NCI-H1417 treated with DMSO at 0.1 percent for 48 hours (cell line): ENCODE results near the gene TBC1D22A.

Experiments
- DNase-seq: peaks from one replicate; lab custom pipeline; 2025; lab: John Stamatoyannopoulos, UW

The TBC1D22A gene

DNA sequence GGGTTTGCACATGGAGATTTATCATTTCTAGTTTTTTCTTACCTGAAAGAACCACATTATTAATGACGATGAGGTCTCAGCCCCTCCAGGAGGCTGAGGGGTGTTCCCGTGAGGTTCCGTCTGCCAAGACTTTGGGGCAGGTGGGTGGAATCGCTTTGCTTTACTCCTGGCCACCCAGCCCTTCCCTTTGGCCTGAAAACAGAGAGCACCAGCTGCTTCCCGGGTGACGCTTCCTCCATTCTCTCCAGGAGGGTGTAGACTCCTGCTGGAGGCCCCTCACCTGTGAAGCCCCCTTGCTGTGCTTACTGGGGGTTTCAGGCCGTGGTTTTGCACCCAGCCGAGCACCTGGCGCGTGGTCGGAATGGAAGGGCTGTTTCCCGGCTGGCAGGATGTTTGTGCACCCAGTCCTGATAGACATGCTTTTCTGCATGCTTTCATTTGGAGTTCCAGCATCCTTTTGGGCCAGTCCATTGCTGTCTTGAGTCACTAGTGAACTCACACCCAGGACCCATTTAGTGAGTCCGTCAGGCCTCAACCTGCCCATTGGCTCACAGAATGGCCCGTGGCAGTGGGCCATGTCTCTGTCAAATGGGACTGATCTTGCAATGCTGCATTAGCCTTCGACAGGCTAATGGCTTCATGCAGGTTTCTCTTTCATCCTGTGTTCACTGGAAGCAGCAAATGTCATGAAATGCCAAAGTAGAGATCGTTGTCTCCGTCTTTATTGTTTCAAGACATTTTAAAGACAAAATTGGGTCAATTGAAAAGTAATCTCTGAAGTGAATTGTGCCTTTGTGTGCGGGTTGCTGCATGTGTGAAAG, 360.8 kb downstream of the TBC1D22A start:
- DNase-seq: no peak

DNA sequence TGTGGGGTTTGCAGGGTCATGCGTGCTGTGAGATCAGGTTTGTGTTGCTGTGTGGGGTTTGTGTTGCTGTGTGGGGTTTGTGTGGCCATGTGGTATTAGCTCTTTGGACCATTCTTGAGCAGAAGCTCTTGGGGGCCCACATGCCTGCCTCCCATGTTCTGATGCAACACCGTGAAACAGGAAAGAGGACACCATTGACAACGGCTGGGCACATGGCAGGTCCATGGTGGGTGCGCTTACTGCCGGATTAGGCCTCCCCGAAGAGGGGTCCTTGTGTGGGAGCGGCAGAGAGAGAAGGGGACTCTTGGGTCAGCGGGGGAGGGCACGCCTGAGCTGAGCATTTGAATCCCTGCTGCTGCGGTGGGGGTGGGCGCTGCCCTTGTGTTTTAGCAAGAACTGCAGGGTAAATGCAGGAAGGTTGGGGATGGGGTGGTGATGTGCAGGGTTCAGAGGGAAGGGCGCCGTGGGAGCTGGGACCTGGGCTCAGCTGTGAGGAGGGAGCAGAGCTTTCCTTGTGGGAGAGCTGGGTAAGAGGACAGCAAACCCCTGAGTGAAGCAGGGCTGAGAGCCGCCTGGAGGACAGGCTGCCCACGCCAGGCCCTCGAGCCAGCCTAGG, 361.5 kb downstream of the TBC1D22A start:
- no peak for DNase-seq

DNA sequence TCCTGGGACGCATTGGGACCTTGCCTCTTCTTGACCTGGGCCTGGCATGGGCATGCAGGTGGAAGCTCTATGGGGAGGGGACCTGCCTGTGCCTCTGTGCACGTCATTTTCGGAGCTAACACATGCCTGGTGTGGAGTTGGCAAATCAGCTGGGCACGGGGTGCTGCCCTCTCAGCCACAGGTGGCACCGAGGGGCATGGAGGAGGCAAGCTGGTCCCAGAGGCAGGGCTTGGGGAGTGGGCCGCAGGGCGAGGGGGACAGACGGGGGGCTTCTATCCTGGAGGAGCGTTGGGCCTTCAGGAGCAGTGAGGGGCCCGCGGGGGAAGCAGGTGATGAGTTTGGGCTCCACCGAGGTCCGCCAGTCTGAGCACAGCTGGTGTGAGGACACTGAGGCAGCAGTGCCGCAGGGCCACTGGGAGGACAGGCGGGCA, 362.0 kb downstream of the TBC1D22A start:
- DNase-seq: no peak

DNA sequence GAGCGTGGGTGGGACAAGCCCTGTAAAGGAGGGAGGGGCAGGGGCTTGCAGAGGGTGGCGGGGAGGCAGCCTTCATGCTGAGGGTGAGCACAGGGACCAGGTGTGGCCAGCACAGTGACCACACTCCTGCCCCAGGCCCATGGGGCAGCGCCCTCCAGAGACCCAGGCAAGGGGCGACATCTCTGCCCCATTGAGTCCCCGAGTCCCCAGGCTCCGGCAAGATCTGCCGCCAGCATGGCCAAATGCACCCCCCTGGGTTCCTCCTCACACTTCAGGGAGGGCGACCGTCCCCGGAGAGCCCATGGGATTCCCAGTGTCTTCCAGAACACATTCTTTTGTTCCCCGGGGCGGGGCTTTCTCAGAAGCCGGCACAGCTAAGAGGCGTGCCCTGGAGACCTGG, 362.5 kb downstream of the TBC1D22A start:
- DNase-seq: no peak

DNA sequence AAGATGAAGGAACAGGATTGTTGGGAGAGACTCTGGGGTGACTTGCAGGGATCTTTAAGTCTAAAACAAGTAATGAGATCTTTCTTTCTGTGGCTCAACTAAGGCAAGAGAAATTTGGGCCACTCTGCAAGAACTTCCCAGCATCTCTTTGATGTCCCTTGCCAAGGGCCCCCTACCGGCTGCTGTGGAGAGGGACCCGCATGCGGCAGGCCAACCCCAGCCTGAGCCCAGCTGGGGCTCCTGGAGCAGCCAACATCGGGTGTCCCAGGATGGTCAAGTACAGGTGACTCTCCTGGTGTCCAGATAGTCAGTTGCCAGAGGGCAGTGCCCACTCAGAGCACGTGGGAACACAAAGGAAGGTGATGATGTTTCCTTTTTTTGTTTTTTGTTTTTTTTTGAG, 363.2 kb downstream of the TBC1D22A start:
- no peak for DNase-seq

DNA sequence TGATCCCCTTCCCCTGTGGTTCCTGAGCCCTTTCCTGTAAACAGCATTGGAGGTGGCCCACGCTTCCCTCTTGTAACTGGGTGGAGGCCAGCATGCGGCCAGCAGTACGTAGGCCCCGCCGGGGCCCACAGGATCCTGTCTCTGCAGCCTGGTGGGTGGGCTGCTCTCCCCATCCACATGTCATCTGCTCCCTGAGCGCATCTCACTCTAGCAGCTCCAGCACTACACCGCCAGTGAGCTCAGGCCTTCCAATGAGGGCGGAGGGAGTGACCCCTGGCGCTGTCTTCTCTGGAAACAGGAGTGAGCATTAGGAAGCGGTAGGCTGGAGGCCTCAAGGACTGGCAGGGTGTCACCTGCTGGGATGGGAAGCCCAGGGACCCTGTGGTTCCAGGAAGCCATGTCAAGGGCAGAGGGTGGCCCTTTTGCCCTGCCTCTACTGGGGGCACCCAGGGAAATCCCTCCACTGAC, 363.9 kb downstream of the TBC1D22A start:
- DNase-seq: no peak

DNA sequence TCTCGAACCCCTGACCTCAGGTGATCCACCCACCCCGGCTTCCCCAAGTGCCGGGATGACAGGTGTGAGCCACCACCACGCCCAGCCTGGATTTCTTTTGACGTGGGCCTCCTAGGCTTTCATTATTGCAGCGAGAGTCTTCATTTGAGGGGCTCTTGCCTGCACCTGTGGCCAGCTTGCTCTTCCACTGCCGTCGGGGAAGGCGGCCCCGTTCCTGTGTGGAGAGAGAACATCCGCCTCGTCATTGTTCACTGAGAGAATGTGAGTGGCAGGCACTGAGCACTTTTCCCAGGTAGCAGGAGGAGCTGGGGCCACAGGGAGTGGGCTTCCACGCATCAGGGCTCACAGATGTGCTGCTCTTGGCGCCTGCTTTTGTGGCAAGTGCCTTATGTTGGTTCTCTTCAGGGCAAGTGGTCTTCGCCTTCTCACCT, 365.0 kb downstream of the TBC1D22A start:
- DNase-seq: no peak

DNA sequence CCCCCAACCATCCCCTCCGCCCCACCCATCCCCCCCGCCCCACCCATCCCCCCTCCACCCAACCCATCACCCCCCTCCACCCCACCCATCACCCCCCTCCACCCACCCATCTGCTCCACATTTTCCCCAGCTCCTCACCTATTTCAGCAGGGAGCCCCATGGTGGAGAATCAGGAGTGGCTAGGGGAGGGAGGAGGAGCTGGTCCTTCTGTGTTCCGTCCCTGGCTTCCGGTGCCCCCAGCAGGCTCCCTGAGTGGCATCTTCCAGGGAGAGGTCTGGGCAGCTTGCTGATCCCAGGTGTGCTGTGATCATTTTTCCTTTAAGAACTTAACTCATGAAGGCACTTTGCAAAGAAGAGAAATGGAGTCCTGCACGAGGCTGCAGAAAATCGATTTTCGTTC, 365.8 kb downstream of the TBC1D22A start:
- no peak for DNase-seq

DNA sequence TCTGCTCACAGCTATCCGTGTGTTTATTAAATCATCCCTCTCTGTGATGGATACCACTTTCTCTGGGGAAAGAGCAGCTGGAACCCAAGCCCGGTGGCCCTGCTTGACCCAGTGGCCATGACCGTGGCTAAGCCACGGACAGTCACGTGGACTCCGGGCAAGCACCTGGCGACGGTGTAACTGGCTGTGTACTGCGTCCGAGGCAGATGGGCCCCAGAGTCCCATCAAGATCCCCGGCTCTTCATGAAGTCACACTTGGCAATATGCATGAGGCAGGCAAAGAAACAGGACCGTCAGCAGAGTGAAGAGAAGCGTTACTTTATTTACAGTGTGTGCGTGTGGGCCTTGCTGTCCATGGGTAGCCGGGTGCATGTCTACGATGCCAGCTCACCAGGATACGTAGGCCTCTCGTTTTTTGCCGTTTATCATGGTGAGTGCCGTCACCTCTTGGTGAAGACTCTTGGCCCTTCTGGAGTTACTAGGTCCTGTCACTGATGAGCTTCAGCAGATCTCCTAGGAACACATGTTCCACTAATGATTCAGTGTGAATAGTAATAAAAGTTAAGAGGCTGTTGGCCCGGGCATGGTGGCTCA, 366.3 kb downstream of the TBC1D22A start:
- DNase-seq: no peak

DNA sequence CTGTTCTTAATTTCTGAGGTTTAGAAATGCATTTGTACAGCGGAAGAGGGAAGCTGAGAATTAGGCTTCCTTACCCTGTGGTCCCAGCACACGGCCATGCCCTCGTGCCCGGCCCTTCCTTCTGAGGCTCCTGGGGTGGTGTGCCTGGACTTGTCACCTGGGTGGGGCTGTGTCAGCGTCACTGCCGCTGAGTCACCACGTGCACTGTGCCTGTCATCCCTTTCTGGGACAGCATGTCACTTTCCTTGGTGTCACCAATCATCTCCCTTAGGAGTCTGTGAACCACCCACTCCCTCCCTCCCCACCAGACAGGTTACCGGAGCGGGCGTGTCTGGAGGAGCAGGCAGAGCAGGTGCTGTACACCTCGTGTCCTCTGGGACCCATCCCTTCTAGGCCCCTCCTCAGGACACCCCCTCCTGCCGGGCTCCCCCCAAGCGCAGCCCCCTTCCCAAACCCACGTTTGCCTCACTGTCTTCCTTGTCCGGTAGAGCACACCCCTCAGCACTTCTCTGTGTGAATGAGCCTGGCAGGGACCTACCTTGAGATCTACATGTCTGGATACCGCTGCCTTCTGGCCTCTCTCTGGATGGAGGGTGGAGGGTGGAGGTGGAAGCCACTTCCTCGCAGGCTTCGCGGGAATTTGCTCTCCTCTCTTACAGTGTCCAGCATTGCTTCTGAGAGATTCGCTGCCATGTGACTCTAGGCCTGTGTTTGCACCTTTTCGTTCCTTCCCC, 367.6 kb downstream of the TBC1D22A start:
- no peak for DNase-seq

DNA sequence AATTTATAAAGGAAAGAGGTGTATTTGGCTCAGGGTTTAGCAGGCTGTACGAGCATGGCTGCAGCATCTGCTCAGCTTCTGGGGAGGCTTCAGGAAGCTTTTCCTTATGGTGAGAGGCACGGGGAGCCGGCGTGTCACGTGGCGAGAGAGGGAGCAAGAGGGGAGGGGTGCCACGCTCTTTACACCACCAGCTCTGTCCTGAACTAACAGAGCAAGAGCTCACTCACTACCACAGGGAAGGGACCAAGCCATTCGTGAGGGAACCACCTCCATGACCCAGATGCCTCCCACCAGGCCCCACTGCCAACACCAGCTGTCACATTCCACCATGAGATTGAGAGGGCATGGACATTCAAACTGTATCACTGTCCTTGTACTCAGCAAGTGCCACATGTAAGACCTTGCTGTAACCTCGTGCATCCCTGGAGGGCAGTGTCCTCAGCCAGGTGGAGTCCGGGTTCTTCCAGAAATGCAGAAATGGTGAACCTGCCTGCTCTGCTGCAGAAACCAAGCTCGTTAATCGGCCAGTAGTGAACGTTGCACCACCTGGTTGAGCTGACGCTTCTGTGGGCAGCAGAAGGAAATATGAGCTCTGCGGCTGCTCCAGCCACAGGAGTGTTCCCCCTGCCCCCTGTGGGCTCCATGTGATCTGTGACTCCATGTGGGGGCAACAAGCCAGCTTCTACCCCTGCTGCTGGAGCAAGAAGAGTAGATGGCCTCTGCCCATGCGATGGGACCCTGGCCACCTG, 368.6 kb downstream of the TBC1D22A start:
- no peak for DNase-seq

DNA sequence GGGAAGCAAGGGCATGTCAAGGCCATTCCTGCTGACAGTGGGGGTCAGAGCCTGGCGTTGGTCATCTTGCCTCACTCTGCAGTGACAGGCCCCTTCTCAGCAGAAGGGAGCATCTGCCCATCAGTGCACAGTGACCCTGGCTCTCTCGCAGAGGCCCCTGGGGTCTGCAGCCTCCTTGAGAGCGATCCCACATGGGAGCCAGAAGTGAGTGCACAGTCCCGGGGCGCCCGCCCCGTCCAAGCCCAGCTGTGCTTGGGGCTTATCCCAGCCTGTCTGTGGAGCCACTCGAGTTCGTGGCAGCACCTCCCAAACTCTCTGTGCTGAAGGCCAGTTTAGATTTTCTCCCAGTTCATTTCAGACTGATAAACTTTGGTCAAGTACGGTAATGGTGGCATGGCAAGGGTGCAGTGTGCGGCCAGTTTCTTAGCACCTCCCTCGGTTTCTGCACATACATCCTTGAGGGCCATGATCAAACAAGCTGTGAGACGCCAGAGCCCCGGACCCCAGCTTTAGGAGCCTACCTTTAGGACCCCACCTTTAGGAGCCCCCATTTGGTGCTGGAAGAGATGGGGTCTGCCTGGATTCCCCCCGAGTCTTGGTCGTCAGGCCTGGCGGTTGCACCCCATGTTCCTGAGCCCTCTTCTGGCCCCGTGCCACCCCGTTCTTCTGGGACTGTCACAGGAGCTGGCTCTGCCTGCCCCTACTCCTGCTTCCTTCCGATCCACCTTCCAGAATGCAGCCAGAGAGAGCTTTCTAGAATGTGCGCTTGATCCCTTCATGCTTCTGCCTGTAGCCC, 369.4 kb downstream of the TBC1D22A start:
- DNase-seq: no peak

DNA sequence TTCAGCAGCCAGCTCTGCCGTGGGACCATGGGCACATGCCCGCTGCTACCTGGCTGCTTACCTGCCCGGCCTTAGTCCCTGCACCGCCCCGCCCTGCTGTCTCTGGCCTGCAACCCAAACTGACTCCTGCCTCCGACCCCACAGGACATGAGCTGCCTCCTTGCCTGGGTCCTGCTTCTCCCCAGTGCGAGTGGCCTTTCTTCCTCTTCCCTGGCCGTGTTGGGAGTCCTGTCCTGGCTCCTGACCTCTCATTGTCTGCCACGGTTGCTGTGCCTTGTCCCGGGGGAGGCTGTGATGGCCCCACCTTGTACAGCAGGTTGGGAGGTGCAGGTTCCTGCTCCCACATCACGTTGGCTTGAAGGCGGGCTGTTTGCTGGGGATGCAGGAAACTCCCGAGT, 370.0 kb downstream of the TBC1D22A start:
- no peak for DNase-seq

DNA sequence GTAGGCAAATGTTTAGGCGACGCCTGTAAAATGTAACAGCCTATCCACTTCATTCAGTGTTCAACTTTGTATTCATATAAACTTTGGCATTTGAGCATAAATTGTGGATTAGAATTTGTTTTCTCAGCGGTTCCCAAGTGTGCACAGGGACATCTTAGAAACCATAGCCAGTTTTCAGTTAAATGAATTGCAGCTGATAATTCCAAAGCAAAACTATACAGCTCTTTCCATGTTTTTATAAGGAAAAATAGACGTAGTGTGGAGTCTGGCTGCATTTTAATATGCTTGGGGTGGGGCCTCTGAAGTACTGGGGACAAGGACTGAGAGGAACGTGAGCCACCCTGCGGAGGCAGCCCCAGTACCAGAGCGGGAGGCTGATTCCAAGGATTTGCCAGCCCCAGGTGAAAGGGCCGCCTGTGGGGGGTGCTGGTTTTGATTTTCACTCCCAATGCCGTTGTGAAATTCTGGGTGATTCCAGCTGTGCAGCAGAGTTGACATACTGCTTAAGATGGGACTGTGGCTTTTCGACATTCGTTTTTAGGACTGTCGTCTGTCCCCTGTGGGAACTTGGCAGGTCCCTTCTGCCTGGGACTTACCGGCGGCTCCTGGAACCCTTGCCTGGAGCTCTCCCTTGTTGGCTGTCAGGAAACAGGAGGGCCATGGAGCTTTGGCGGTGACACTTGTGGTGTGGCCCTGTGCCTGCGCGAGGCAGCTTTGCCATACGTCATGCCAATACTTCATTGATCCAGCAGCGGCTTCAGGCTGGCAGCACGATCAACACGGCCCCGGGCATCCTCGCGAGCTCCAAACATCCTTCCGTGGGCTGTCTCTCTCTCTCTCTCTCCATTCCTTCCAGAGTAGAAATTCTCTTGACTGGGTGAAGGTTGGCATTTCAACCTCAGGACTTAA, 370.9 kb downstream of the TBC1D22A start:
- no peak for DNase-seq

DNA sequence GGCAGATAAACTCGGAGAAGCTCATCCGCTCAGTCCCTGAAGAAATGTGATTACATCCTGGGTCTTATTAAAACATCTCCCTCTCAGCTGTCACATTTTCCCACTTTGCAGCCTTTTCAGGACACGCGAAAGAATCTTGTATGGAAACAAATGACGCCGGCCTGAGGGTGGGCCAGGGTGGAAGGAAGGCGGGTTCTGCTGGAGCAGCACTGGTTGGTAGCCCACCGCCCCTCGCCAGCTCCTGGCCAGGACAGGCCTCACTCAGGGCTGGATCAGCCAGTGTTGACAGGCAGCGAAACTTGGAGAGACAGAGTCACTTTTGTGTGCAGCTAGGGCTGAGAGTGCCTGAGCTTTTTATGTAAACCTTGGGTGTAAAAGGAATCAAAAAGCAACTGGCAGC, 371.8 kb downstream of the TBC1D22A start:
- DNase-seq: no peak

DNA sequence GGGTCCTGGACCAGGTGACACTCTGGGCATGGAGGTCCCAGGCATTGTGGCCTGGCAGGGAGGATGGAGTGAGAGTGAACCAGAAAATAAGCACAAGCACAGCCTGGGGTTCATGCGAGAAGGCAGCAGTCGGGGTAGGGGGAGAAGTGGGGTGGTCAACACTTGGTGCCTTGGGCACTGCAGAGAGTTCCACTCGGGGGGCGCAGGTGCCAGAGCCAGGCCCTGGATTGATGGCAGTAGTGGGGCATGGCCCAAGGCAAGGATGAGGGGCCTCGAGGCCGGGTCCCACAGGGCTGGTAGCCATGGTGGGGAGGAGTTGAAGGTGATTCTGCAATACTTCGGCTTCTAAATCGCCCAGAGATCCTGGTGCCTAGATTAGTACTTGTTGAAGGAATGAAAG, 372.9 kb downstream of the TBC1D22A start:
- no peak for DNase-seq

DNA sequence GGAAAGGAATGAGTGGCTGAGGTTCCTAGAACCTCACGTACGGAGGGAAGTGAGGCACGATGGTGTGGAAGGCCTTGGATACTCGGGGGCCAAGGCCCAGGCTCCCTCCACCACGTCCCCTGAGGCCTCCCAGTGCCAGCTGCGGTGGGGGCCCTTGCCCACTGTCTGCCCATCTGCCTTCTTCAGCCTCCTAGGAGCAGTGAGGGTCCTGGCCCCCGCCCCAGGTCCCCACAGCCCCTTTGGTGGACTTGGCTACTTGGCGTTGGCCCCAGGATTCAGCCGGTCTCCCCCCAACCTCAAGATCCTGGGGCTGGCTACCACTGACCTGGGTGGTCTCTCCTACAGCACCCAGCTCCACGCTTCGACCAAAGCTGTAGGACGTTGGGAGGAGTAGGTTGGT, 373.6 kb downstream of the TBC1D22A start:
- no peak for DNase-seq

DNA sequence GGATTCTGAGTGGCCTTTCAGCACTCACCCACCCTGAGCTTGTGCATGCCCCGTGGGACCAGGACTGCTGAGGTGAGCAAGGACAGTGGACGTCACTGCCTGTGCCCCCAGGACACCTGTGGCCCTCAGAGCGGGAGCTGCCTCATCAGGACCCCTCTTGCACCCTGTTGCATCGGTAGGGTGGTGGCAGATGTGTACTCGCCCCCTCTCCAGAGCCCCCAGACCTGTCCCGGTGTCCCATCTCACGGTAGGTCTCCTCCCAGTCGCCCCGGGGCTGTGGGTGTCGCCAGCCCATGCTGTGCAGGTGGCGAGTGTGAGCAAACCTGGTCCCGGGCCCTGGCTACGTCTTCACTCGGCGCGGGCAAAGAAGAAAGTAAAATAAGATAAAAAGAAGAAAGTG, 374.2 kb downstream of the TBC1D22A start:
- no peak for DNase-seq

DNA sequence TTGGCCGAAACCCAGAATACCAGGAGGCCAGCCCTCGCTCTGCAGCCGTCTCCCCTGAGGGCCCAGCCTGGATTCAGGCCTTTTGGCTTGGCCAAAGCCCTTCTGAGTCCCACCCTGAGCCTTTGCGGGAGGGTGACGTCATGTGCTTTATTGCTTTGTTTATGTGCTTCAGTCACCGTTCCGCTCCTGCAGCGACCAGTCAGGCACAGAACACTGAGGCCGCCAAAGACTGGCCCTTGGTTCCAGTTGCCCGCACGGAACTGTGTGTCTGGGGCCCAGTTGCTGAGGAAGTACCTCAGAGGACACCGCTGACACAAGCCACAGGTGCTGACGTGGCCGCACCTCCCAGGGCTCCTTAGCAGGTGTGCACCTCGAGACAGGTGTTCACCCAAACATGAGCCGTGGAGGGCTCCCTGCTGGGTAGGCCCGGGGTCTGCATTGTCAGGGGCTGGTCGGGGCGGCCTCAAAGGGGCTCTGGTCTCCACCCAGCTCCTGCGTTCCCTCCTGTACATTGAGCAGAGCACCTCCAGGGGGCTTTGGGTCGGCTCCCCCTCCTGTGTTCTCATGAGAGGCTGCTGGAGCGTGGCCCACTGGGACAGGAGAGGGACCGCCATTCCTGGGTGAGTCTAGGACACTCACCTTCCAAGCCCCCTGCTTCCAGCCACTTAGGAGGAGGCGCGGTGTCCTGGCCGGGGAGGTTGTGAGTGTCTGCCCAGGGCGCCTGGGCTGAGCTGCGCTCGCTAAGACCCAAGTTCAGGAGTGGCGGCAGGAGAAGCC, 376.8 kb downstream of the TBC1D22A start:
- DNase-seq: no peak
